SU-DHL-6 (cell line): Measurements from ENCODE around the gene GULP1.

Experiments
- H2AFZ ChIP-seq: fragments of 200-600 bp; sonication (generic); 2 replicates; pipeline ENCODE4 v1.6.1; 2014; ENCODE audit warnings: low read depth, mild to moderate bottlenecking, moderate library complexity, mixed read lengths, antibody characterized with exemption, low read length; ENCODE audit not compliant: severe bottlenecking
- H3F3A ChIP-seq: fragments of 200-600 bp; shearing (Covaris generic); 2 replicates; pipeline ENCODE4 v1.6.0; 2016; ENCODE audit warnings: antibody characterized with exemption, mild to moderate bottlenecking; ENCODE audit not compliant: insufficient read depth
- H3K27ac ChIP-seq: fragments of 200-600 bp; sonication (generic); 2 replicates; pipeline ENCODE4 v1.5.1; 2016; ENCODE audit warnings: low read depth, mild to moderate bottlenecking, low read length, moderate library complexity, mixed read lengths
- H3K27me3 ChIP-seq: fragments of 200-600 bp; sonication (generic), shearing (Covaris generic); 2 replicates; pipeline ENCODE4 v1.6.0; 2014; ENCODE audit warnings: mild to moderate bottlenecking, low read length
- H3K36me3 ChIP-seq: fragments of 200-600 bp; sonication (generic); 2 replicates; pipeline ENCODE4 v1.6.1; 2014; ENCODE audit warnings: mild to moderate bottlenecking, low read length, mixed read lengths
- H3K4me2 ChIP-seq: fragments of 300-600, 200-600 bp; shearing (Covaris generic), sonication (generic); 2 replicates; pipeline ENCODE4 v1.6.0; 2014; ENCODE audit warnings: low read length, low read depth, mild to moderate bottlenecking; ENCODE audit not compliant: poor library complexity, severe bottlenecking
- H3K4me3 ChIP-seq: fragments of 200-600 bp; sonication (generic); 2 replicates; pipeline ENCODE4 v1.5.1; 2014; ENCODE audit warnings: antibody characterized with exemption, low read length, mild to moderate bottlenecking, mixed read lengths; ENCODE audit not compliant: insufficient read depth, poor library complexity, severe bottlenecking
- H3K79me2 ChIP-seq: fragments of 200-600 bp; sonication (generic); 2 replicates; pipeline ENCODE4 v1.6.1; 2014; ENCODE audit warnings: mild to moderate bottlenecking, low read length, moderate library complexity; ENCODE audit not compliant: insufficient read depth
- H3K9ac ChIP-seq: fragments of 200-600 bp; sonication (generic); 2 replicates; pipeline ENCODE4 v1.7.0; 2014; ENCODE audit warnings: mild to moderate bottlenecking, low read length
- H3K9me2 ChIP-seq: fragments of 200-600 bp; sonication (generic); replicated peaks from 2 replicates; pipeline ENCODE4 v1.6.1; 2014; ENCODE audit warnings: low read length; ENCODE audit not compliant: insufficient read depth
- H3K9me3 ChIP-seq: fragments of 200-600 bp; sonication (generic); 2 replicates; pipeline ENCODE4 v1.6.1; 2014; ENCODE audit warnings: low read length, mixed read lengths; ENCODE audit not compliant: insufficient read depth
- H4K20me1 ChIP-seq: fragments of 200-600 bp; sonication (generic); 2 replicates; pipeline ENCODE4 v1.6.1; 2014; ENCODE audit warnings: low read depth, mild to moderate bottlenecking, antibody characterized with exemption, low read length, moderate library complexity, mixed read lengths
- CTCF ChIP-seq: fragments of 200-600 bp; sonication (generic); IDR thresholded peaks from one replicate; pipeline ENCODE4 v1.5.1; 2017; ENCODE audit warnings: antibody characterized with exemption, mild to moderate bottlenecking, low read length, moderate library complexity; ENCODE audit not compliant: insufficient read depth, poor library complexity, severe bottlenecking
- EZH2phosphoT487 ChIP-seq: fragments of 200-600 bp; sonication (generic), shearing (Covaris generic); conservative IDR thresholded peaks from 2 replicates; pipeline ENCODE4 v1.6.1; 2018; ENCODE audit warnings: mild to moderate bottlenecking, antibody characterized with exemption, low read length, moderate library complexity, mixed read lengths

GULP1 gene

GRCh38 chr2:188395903-188396689 is 104.4 kb downstream of the GULP1 start:
- TF ChIP-seq EZH2phosphoT487, result no peak
- no peak for TF ChIP-seq CTCF
- Histone ChIP-seq H3K36me3 (no peaks in the 10 kb centered on the region), H3K4me2 (no peak overlapping the region), H3K27ac (no peak overlapping the region), H3K9me3 (no peaks in the 10 kb centered on the region), H3K4me3 (no peak overlapping the region), H4K20me1 (no peaks in the 10 kb centered on the region), H3K79me2 (no peaks in the 10 kb centered on the region), H3K27me3 (no peaks in the 10 kb centered on the region), H3F3A (no peaks in the 10 kb centered on the region), H2AFZ (no peak overlapping the region), H3K9me2 (no peaks in the 10 kb centered on the region), H3K9ac (no peak overlapping the region)

- no peak overlapping the region for H2AFZ ChIP-seq
- H3K36me3 ChIP-seq, result no peaks in the 10 kb centered on the region
- H3K9ac ChIP-seq, result no peak overlapping the region
These were observed 107.5 kb downstream of the GULP1 start for GRCh38 chr2:188399159-188399558.

GRCh38 chr2:188403676-188404075 is 112.0 kb downstream of the GULP1 start:
- TF ChIP-seq EZH2phosphoT487 (no peak), CTCF (no peak)
- H3K36me3 ChIP-seq, result no peaks in the 10 kb centered on the region
- H2AFZ ChIP-seq, result no peak overlapping the region
- no peaks in the 10 kb centered on the region for H4K20me1 ChIP-seq
- no peak overlapping the region for H3K4me3 ChIP-seq
- no peaks in the 10 kb centered on the region for H3K9me3 ChIP-seq
- H3K27ac ChIP-seq, result no peak overlapping the region
- H3F3A ChIP-seq, result no peaks in the 10 kb centered on the region
- no peaks in the 10 kb centered on the region for H3K27me3 ChIP-seq
- no peaks in the 10 kb centered on the region for H3K79me2 ChIP-seq
- no peaks in the 10 kb centered on the region for H3K9me2 ChIP-seq
- H3K9ac ChIP-seq, result no peak overlapping the region
- H3K4me2 ChIP-seq, result no peak overlapping the region

More at GRCh38 chr2:188399159-188399558, 107.5 kb downstream of the GULP1 start:
- Histone ChIP-seq H3K27ac (no peak overlapping the region), H3K27me3 (no peaks in the 10 kb centered on the region), H3K4me3 (no peak overlapping the region), H3K4me2 (no peak overlapping the region), H3K9me2 (no peaks in the 10 kb centered on the region), H3K9me3 (no peaks in the 10 kb centered on the region), H3F3A (no peaks in the 10 kb centered on the region), H4K20me1 (no peaks in the 10 kb centered on the region), H3K79me2 (no peaks in the 10 kb centered on the region)
- TF ChIP-seq CTCF, result no peak
